Breast epithelium (tissue), 3 donors: ENCODE data around the gene ZNF423.

Experiments used
- CTCF ChIP-seq, 3 donors: fragments of 450-650 bp; IDR thresholded peaks; one replicate each; pipeline ENCODE4 v1.5.1; 2016 to 2017; ENCODE audit warnings: antibody characterized with exemption in 3 of 3, mild to moderate bottlenecking in 3 of 3, moderate library complexity in 3 of 3
- POLR2AphosphoS5 ChIP-seq, 3 donors: sonication (generic); formaldehyde crosslinking; IDR thresholded peaks; one replicate each; pipeline ENCODE4 v1.6.1; 2017; ENCODE audit warnings: antibody characterized with exemption in 3 of 3

- no peak for TF ChIP-seq CTCF (IDR thresholded peaks at IDR 0.05)
- no peak for TF ChIP-seq POLR2AphosphoS5 (IDR thresholded peaks at IDR 0.05)
Observed at GRCh38 chr16:49701065-49701685, 154.7 kb downstream of the ZNF423 start.
